Measurements from ENCODE around the gene RAB3IL1.
"Not testable (repeated sequence)": the region's sequence is repeated elsewhere in the genome, so short reads cannot be mapped to it uniquely, and the experiment has no call there.

Gene RAB3IL1

GRCh38 chr11:61917334-61918109 is at the start of gene RAB3IL1:
Gene RAB3IL1 (minus strand): TSS chr11:61917566. CDS start chr11:61917367, 199 bp downstream.
- Histone ChIP-seq H3K4me1 (ENCODE audit: control insufficient read depth, insufficient read depth, low read length) (peaks cover 37% of the 10 kb centered on the region), H3K9ac (ENCODE audit: low read length in 2 of 2) (peak within 1 kb of the TSS; percentile 72 to 74), H3K27ac (ENCODE audit: low read length) (peak within 1 kb of the TSS; percentile 49), H3K36me3 (ENCODE audit: control insufficient read depth in 2 of 2, insufficient read depth in 2 of 2, low read length in 2 of 2) (no peaks in the 10 kb centered on the region), H3K4me3 (ENCODE audit: low read length in 2 of 2) (peak within 1 kb of the TSS; percentile 70 to 74), H3K27me3 (ENCODE audit: control insufficient read depth in 1 of 2, insufficient read depth in 2 of 2, low read length in 2 of 2) (peaks cover 8 to 10% of the 10 kb centered on the region in 2 donors), H3K9me3 (ENCODE audit: control insufficient read depth in 2 of 2, low read length in 2 of 2) (no peaks in the 10 kb centered on the region)

GRCh38 chr11:61966734-61967115 is 49.4 kb upstream of the RAB3IL1 start:
- H3K36me3 ChIP-seq (ENCODE audit: control insufficient read depth in 2 of 2, insufficient read depth in 2 of 2, low read length in 2 of 2): peaks cover 26 to 27% of the 10 kb centered on the region in 2 donors
- H3K4me1 ChIP-seq (ENCODE audit: control insufficient read depth, insufficient read depth, low read length): peaks cover 54% of the 10 kb centered on the region
- peak overlapping the region; percentile 74 to 95 for H3K9ac ChIP-seq (ENCODE audit: low read length in 2 of 2)
- no peaks in the 10 kb centered on the region for H3K27me3 ChIP-seq (ENCODE audit: control insufficient read depth in 1 of 2, insufficient read depth in 2 of 2, low read length in 2 of 2)
- H3K4me3 ChIP-seq (ENCODE audit: low read length in 2 of 2): peak overlapping the region; percentile 99
- H3K9me3 ChIP-seq (ENCODE audit: control insufficient read depth in 2 of 2, low read length in 2 of 2): no peaks in the 10 kb centered on the region
- H3K27ac ChIP-seq (ENCODE audit: low read length): peak overlapping the region; percentile 93

- not testable (repeated sequence) for H3K9me3 ChIP-seq (ENCODE audit: control insufficient read depth in 2 of 2, low read length in 2 of 2); H3K27me3 ChIP-seq (ENCODE audit: control insufficient read depth in 1 of 2, insufficient read depth in 2 of 2, low read length in 2 of 2); H3K27ac ChIP-seq (ENCODE audit: low read length)
- Histone ChIP-seq H3K9ac (ENCODE audit: low read length in 2 of 2) (peak overlapping the region; percentile 58 to 74), H3K36me3 (ENCODE audit: control insufficient read depth in 2 of 2, insufficient read depth in 2 of 2, low read length in 2 of 2) (peaks cover 26 to 27% of the 10 kb centered on the region in 2 donors), H3K4me1 (ENCODE audit: control insufficient read depth, insufficient read depth, low read length) (peaks cover 49% of the 10 kb centered on the region), H3K4me3 (ENCODE audit: low read length in 2 of 2) (peak overlapping the region; percentile 99)
Observed at GRCh38 chr11:61964666-61965271, 47.4 kb upstream of the RAB3IL1 start.

- Histone ChIP-seq H3K4me1 (ENCODE audit: control insufficient read depth, insufficient read depth, low read length) (peaks cover 49% of the 10 kb centered on the region), H3K36me3 (ENCODE audit: control insufficient read depth in 2 of 2, insufficient read depth in 2 of 2, low read length in 2 of 2) (peaks cover 26 to 27% of the 10 kb centered on the region in 2 donors), H3K27me3 (ENCODE audit: control insufficient read depth in 1 of 2, insufficient read depth in 2 of 2, low read length in 2 of 2) (no peaks in the 10 kb centered on the region), H3K9me3 (ENCODE audit: control insufficient read depth in 2 of 2, low read length in 2 of 2) (no peaks in the 10 kb centered on the region), H3K9ac (ENCODE audit: low read length in 2 of 2) (no peak overlapping the region), H3K4me3 (ENCODE audit: low read length in 2 of 2) (no peak overlapping the region), H3K27ac (ENCODE audit: low read length) (no peak overlapping the region)
Observed at GRCh38 chr11:61964058-61964665, 46.8 kb upstream of the RAB3IL1 start.

- Histone ChIP-seq H3K4me3 (ENCODE audit: low read length in 2 of 2) (no peak overlapping the region), H3K27me3 (ENCODE audit: control insufficient read depth in 1 of 2, insufficient read depth in 2 of 2, low read length in 2 of 2) (no peaks in the 10 kb centered on the region), H3K4me1 (ENCODE audit: control insufficient read depth, insufficient read depth, low read length) (peaks cover 47% of the 10 kb centered on the region), H3K9ac (ENCODE audit: low read length in 2 of 2) (no peak overlapping the region), H3K36me3 (ENCODE audit: control insufficient read depth in 2 of 2, insufficient read depth in 2 of 2, low read length in 2 of 2) (peaks cover 26 to 27% of the 10 kb centered on the region in 2 donors), H3K9me3 (ENCODE audit: control insufficient read depth in 2 of 2, low read length in 2 of 2) (no peaks in the 10 kb centered on the region), H3K27ac (ENCODE audit: low read length) (peak overlapping the region; percentile 46)
Observed at GRCh38 chr11:61963282-61964057, 46.1 kb upstream of the RAB3IL1 start.

GRCh38 chr11:61963016-61963281 is 45.6 kb upstream of the RAB3IL1 start:
- Histone ChIP-seq H3K9me3 (ENCODE audit: control insufficient read depth in 2 of 2, low read length in 2 of 2) (no peaks in the 10 kb centered on the region), H3K4me1 (ENCODE audit: control insufficient read depth, insufficient read depth, low read length) (peaks cover 41% of the 10 kb centered on the region), H3K9ac (ENCODE audit: low read length in 2 of 2) (no peak overlapping the region), H3K27me3 (ENCODE audit: control insufficient read depth in 1 of 2, insufficient read depth in 2 of 2, low read length in 2 of 2) (no peaks in the 10 kb centered on the region), H3K27ac (ENCODE audit: low read length) (peak overlapping the region; percentile 46), H3K36me3 (ENCODE audit: control insufficient read depth in 2 of 2, insufficient read depth in 2 of 2, low read length in 2 of 2) (peaks cover 26 to 27% of the 10 kb centered on the region in 2 donors), H3K4me3 (ENCODE audit: low read length in 2 of 2) (no peak overlapping the region)

GRCh38 chr11:61962213-61963015 is 45.0 kb upstream of the RAB3IL1 start:
- Histone ChIP-seq H3K9me3 (ENCODE audit: control insufficient read depth in 2 of 2, low read length in 2 of 2) (no peaks in the 10 kb centered on the region), H3K27me3 (ENCODE audit: control insufficient read depth in 1 of 2, insufficient read depth in 2 of 2, low read length in 2 of 2) (no peaks in the 10 kb centered on the region), H3K4me1 (ENCODE audit: control insufficient read depth, insufficient read depth, low read length) (peaks cover 40% of the 10 kb centered on the region), H3K27ac (ENCODE audit: low read length) (peak overlapping the region; percentile 46), H3K36me3 (ENCODE audit: control insufficient read depth in 2 of 2, insufficient read depth in 2 of 2, low read length in 2 of 2) (peaks cover 26 to 27% of the 10 kb centered on the region in 2 donors), H3K9ac (ENCODE audit: low read length in 2 of 2) (no peak overlapping the region), H3K4me3 (ENCODE audit: low read length in 2 of 2) (no peak overlapping the region)

GRCh38 chr11:61961570-61962212 is 44.3 kb upstream of the RAB3IL1 start:
- Histone ChIP-seq H3K9me3 (ENCODE audit: control insufficient read depth in 2 of 2, low read length in 2 of 2) (no peaks in the 10 kb centered on the region), H3K4me1 (ENCODE audit: control insufficient read depth, insufficient read depth, low read length) (peaks cover 40% of the 10 kb centered on the region), H3K36me3 (ENCODE audit: control insufficient read depth in 2 of 2, insufficient read depth in 2 of 2, low read length in 2 of 2) (peaks cover 26 to 27% of the 10 kb centered on the region in 2 donors), H3K9ac (ENCODE audit: low read length in 2 of 2) (peak overlapping the region in 1 of 2 donors; percentile 42), H3K4me3 (ENCODE audit: low read length in 2 of 2) (no peak overlapping the region), H3K27ac (ENCODE audit: low read length) (peak overlapping the region; percentile 46), H3K27me3 (ENCODE audit: control insufficient read depth in 1 of 2, insufficient read depth in 2 of 2, low read length in 2 of 2) (no peaks in the 10 kb centered on the region)

GRCh38 chr11:61960532-61960931 is 43.2 kb upstream of the RAB3IL1 start:
- Histone ChIP-seq H3K4me1 (ENCODE audit: control insufficient read depth, insufficient read depth, low read length) (peaks cover 42% of the 10 kb centered on the region), H3K27ac (ENCODE audit: low read length) (no peak overlapping the region), H3K9me3 (ENCODE audit: control insufficient read depth in 2 of 2, low read length in 2 of 2) (no peaks in the 10 kb centered on the region)

More at GRCh38 chr11:61960532-61960931, 43.2 kb upstream of the RAB3IL1 start:
- Histone ChIP-seq H3K4me3 (ENCODE audit: low read length in 2 of 2) (no peak overlapping the region), H3K9ac (ENCODE audit: low read length in 2 of 2) (no peak overlapping the region), H3K27me3 (ENCODE audit: control insufficient read depth in 1 of 2, insufficient read depth in 2 of 2, low read length in 2 of 2) (no peaks in the 10 kb centered on the region), H3K36me3 (ENCODE audit: control insufficient read depth in 2 of 2, insufficient read depth in 2 of 2, low read length in 2 of 2) (peaks cover 24 to 25% of the 10 kb centered on the region in 2 donors)

Data from stomach smooth muscle (tissue), 2 donors.